Measurements from ENCODE around the gene CCDC85A. TPM values are rescaled to one million over a fixed set of nuclear protein-coding genes. Genes with fewer than 3 reads are reported as not detected.

Gene CCDC85A
- total and polyA plus RNA-seq, 11 donors = 1.6 to 14.2 (median 4.0) TPM

- H3K9me3 ChIP-seq = no peaks in the 10 kb centered on the region
- no peak overlapping the region for H3K27ac ChIP-seq
- ATAC-seq (no peak), DNase-seq (no peak)
- H3K4me3 ChIP-seq = no peak overlapping the region
- WGBS, 4 donors = 79 to 88% (median 83%) methylated on average over 3 of the region's 3 CpGs
- intact Hi-C loops (cut with DNase I) = no loop called here
- TF ChIP-seq, protein P1, sequence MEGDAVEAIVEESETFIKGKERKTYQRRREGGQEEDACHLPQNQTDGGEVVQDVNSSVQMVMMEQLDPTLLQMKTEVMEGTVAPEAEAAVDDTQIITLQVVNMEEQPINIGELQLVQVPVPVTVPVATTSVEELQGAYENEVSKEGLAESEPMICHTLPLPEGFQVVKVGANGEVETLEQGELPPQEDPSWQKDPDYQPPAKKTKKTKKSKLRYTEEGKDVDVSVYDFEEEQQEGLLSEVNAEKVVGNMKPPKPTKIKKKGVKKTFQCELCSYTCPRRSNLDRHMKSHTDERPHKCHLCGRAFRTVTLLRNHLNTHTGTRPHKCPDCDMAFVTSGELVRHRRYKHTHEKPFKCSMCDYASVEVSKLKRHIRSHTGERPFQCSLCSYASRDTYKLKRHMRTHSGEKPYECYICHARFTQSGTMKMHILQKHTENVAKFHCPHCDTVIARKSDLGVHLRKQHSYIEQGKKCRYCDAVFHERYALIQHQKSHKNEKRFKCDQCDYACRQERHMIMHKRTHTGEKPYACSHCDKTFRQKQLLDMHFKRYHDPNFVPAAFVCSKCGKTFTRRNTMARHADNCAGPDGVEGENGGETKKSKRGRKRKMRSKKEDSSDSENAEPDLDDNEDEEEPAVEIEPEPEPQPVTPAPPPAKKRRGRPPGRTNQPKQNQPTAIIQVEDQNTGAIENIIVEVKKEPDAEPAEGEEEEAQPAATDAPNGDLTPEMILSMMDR (IDR thresholded peaks at IDR 0.05) = no peak
- TF ChIP-seq POLR2A (IDR thresholded peaks at IDR 0.05) = no peak
- peaks cover 0 to 6% (median 0%) of the 10 kb centered on the region in 12 donors for H3K4me1 ChIP-seq
- no peaks in the 10 kb centered on the region for H3K36me3 ChIP-seq
- H3K27me3 ChIP-seq = no peaks in the 10 kb centered on the region
These were observed 18.8 kb downstream of the CCDC85A start for GRCh38 chr2:56202381-56203121.

DNA sequence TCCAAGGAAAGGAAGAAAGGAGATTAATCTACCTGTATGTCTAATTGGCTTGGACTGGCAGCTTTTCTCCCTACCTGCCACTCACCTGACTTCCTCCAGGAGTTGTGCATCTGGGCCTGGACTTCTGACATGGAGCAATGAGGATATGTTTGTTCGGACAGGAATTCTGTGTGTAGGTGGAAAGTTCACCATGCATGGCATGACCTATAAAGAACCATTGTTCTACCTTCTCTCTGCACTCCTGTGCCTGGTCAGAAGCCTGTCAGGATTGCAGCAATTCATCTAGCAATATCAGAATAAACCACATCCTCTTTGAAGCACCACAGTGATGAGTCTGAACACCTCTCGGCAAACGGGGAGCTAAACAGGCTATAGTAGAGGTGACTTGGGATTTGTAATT, 20.8 kb downstream of the CCDC85A start:
- ATAC-seq = no peak
- Histone ChIP-seq H3K4me1 (peaks cover 0 to 4% (median 0%) of the 10 kb centered on the region in 12 donors), H3K36me3 (no peaks in the 10 kb centered on the region), H3K27me3 (no peaks in the 10 kb centered on the region), H3K4me3 (no peak overlapping the region), H3K27ac (no peak overlapping the region), H3K9me3 (no peaks in the 10 kb centered on the region)
- intact Hi-C loops (cut with DNase I) = no loop called here
- no peak for DNase-seq
- TF ChIP-seq, protein P1 (IDR thresholded peaks at IDR 0.05) = no peak
- no peak for TF ChIP-seq POLR2A (IDR thresholded peaks at IDR 0.05)
- 90 to 97% (median 96%) methylated on average over 3 of the region's 3 CpGs for WGBS, 4 donors

- H3K4me3 ChIP-seq = no peak overlapping the region
- H3K4me1 ChIP-seq = peaks cover 0 to 2% (median 0%) of the 10 kb centered on the region in 12 donors
- no peaks in the 10 kb centered on the region for H3K27me3 ChIP-seq
- WGBS, 4 donors = 0 to 78% (median 19%) methylated on average over 1 of the region's 1 CpG
- H3K27ac ChIP-seq = no peak overlapping the region
- ATAC-seq (no peak), DNase-seq (no peak)
- TF ChIP-seq, protein P1 (IDR thresholded peaks at IDR 0.05) = no peak
- no peak for TF ChIP-seq POLR2A (IDR thresholded peaks at IDR 0.05)
- H3K36me3 ChIP-seq = no peaks in the 10 kb centered on the region
- H3K9me3 ChIP-seq = no peaks in the 10 kb centered on the region
- intact Hi-C loops (cut with DNase I) = no loop called here
These were observed 22.5 kb downstream of the CCDC85A start for GRCh38 chr2:56206250-56206649.

DNA sequence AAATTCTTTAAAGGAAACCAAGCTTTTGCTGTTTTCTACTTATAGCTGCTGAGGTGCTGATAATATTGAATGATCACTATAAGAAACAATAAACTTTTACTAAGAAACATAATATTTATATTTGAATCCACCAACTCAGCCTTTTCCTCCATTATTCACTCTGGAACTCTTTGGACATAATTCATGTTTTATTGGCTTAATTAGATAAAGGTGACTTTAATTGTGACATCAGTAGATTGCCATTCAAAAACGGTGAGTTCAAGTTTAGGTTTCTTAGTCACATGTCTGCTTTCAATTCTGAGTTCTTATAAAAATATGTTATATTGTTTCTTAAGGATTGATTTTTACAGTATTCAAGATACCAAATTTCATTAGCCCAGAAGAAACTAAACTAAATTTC, 24.0 kb downstream of the CCDC85A start:
- Histone ChIP-seq H3K4me1 (peaks cover 0 to 9% (median 0%) of the 10 kb centered on the region in 12 donors), H3K9me3 (no peaks in the 10 kb centered on the region), H3K27me3 (no peaks in the 10 kb centered on the region), H3K36me3 (no peaks in the 10 kb centered on the region), H3K4me3 (no peak overlapping the region), H3K27ac (no peak overlapping the region)
- no peak for ATAC-seq
- intact Hi-C loops (cut with DNase I) = no loop called here
- WGBS, 4 donors = 86 to 94% (median 88%) methylated on average over 1 of the region's 1 CpG
- no peak for DNase-seq
- no peak for TF ChIP-seq POLR2A (IDR thresholded peaks at IDR 0.05)
- TF ChIP-seq, protein P1 (IDR thresholded peaks at IDR 0.05) = no peak
